ENCODE results near the gene EPPIN. TPM values are rescaled to one million over a fixed set of nuclear protein-coding genes. Genes with fewer than 3 reads are reported as not detected.

EPPIN gene
- total and polyA plus RNA-seq, 2 of the 8 experiments (the other 6 are each of a cell fraction or from before 2014, with no cell fraction given): 0.06 TPM; not detected in 1

GRCh38 chr20:45539382-45539781 is 7.8 kb downstream of the EPPIN start, which contains the start of gene WFDC6:
Gene WFDC6 (minus strand): TSS chr20:45539482. CDS start chr20:45539407, 75 bp downstream.
- Histone ChIP-seq H4K5ac (ENCODE audit: insufficient read length, low read depth, low read length) (no peak within 1 kb of the TSS), H3K4me3 (ENCODE audit: extremely low read depth in 1 of 4, insufficient read depth in 2 of 4, low read depth in 3 of 4, low read length in 4 of 4) (no peak within 1 kb of the TSS), H3K4ac (replicated peaks; ENCODE audit: insufficient read length, low read depth, low read length) (no peak within 1 kb of the TSS), H3K23me2 (ENCODE audit: low read depth, low read length) (no peaks in the 10 kb centered on the region), H2AK5ac (ENCODE audit: low read depth, low read length) (no peak within 1 kb of the TSS), H3K56ac (replicated peaks; ENCODE audit: insufficient read length, low read depth, low read length) (no peak within 1 kb of the TSS), H3K27ac (ENCODE audit: low read depth, low read length) (no peak within 1 kb of the TSS), H2AFZ (ENCODE audit: low read length) (no peak within 1 kb of the TSS), H2BK120ac (replicated peaks; ENCODE audit: low read depth, low read length) (no peak within 1 kb of the TSS), H3K4me2 (ENCODE audit: insufficient read depth in 1 of 2, low read depth in 2 of 2, low read length in 2 of 2) (no peak within 1 kb of the TSS), H3K27me3 (replicated peaks in 1 of 4; ENCODE audit: control insufficient read depth in 3 of 4, extremely low read depth in 1 of 4, insufficient read depth in 3 of 4, low read length in 3 of 4) (no peaks in the 10 kb centered on the region), H4K91ac (replicated peaks; ENCODE audit: insufficient read length, low read length) (no peak within 1 kb of the TSS), H3K9ac (replicated peaks in 1 of 4; ENCODE audit: extremely low read depth in 1 of 4, low read depth in 3 of 4, low read length in 3 of 4) (no peak within 1 kb of the TSS), H2BK15ac (ENCODE audit: low read length) (0 out of 2 replicates have a peak within 1 kb of the TSS, but pooled peaks have one; percentile 3), H3K9me3 (ENCODE audit: insufficient read depth in 2 of 2, low read depth in 1 of 2, low read length in 1 of 2) (no peaks in the 10 kb centered on the region), H3K18ac (ENCODE audit: extremely low read depth, low read length) (no peak within 1 kb of the TSS), H3K79me2 (ENCODE audit: control insufficient read depth in 1 of 2, insufficient read depth in 2 of 2, low read length in 2 of 2) (no peaks in the 10 kb centered on the region), H2BK12ac (ENCODE audit: low read depth, low read length) (no peak within 1 kb of the TSS), H3K23ac (ENCODE audit: insufficient read length) (no peak within 1 kb of the TSS), H3K4me1 (replicated peaks in 1 of 4; ENCODE audit: control insufficient read depth in 3 of 4, insufficient read depth in 4 of 4, low read length in 3 of 4) (no peaks in the 10 kb centered on the region), H4K8ac (ENCODE audit: extremely low read depth, insufficient read depth, low read length) (no peak within 1 kb of the TSS), H2BK20ac (ENCODE audit: low read length) (no peak within 1 kb of the TSS), H2BK5ac (ENCODE audit: low read depth, low read length) (no peak within 1 kb of the TSS), H3K36me3 (ENCODE audit: control insufficient read depth in 2 of 4, insufficient read depth in 4 of 4, low read length in 3 of 4) (no peaks in the 10 kb centered on the region), H3K14ac (ENCODE audit: insufficient read length) (no peak within 1 kb of the TSS), H4K20me1 (replicated peaks in 1 of 2; ENCODE audit: control insufficient read depth in 1 of 2, insufficient read depth in 2 of 2, low read length in 2 of 2) (no peaks in the 10 kb centered on the region), H3K79me1 (ENCODE audit: low read depth, low read length) (no peaks in the 10 kb centered on the region)
- DNase-seq (ENCODE audit: low read depth in 1 of 2, low spot score in 2 of 2) (no peak), FAIRE-seq (no peak)
- 83% methylated on average over 2 of the region's 2 CpGs; no CpG with 5 or more reads in 1 of the 2 experiments for WGBS, 2 experiments (ENCODE audit: extremely low coverage in 1 of 2, insufficient coverage in 1 of 2, insufficient read length in 1 of 2, insufficient replicate concordance in 2 of 2, low coverage in 1 of 2, low lambda C conversion rate in 2 of 2, missing lambda C conversion rate in 1 of 2)
- ChIA-PET POLR2A (ENCODE audit: partially characterized antibody) (no interaction called here), CTCF (ENCODE audit: partially characterized antibody) (interaction anchor here (1.0 to 6.5 kb wide), 16 partner anchors 8 to 424 kb away, joined by 3 to 42 read pairs (median 5); partner anchors contain the start of gene EPPIN)
- TF ChIP-seq YY1 (IDR thresholded peaks at IDR 0.05; ENCODE audit: low read depth, low read length) (no peak), RAD21 (IDR thresholded peaks at IDR 0.05 in 1 of 2, conservative IDR thresholded peaks at IDR 0.05 in 1 of 2; ENCODE audit: low read depth in 2 of 2, low read length in 2 of 2) (no peak), PHF8 (conservative IDR thresholded peaks at IDR 0.05; ENCODE audit: low read depth, low read length) (no peak), CEBPB (IDR thresholded peaks at IDR 0.05; ENCODE audit: low read depth, low read length) (no peak), ASH2L (IDR thresholded peaks at IDR 0.05; ENCODE audit: low read length) (no peak), ATF2 (IDR thresholded peaks at IDR 0.05; ENCODE audit: low read length) (no peak), SP2 (IDR thresholded peaks at IDR 0.05; ENCODE audit: low read length) (no peak), SRF (IDR thresholded peaks at IDR 0.05; ENCODE audit: low read depth, low read length) (no peak), EP300 (IDR thresholded peaks at IDR 0.05; ENCODE audit: borderline replicate concordance in 1 of 2, low read depth in 2 of 2, low read length in 2 of 2) (no peak), MAX (IDR thresholded peaks at IDR 0.05) (no peak)
